ACC112 (cell line): ENCODE measurements around the gene MAP3K7CL.
"Not testable (repeated sequence)": the region's sequence is repeated elsewhere in the genome, so short reads cannot be mapped to it uniquely, and the experiment has no call there.

Experiments
- H2AFZ ChIP-seq: fragments of 200-600 bp; sonication (generic); one replicate; pipeline ENCODE4 v1.6.0; 2017; ENCODE audit warnings: antibody characterized with exemption, low read length; ENCODE audit not compliant: unreplicated experiment
- H3K27ac ChIP-seq: fragments of 200-600 bp; sonication (generic); 2 replicates; pipeline ENCODE4 v1.5.1; 2014; ENCODE audit warnings: low read depth, mild to moderate bottlenecking, antibody characterized with exemption, low read length, moderate library complexity
- H3K27me3 ChIP-seq: fragments of 200-600 bp; sonication (generic); 2 replicates; pipeline ENCODE4 v1.6.1; 2014; ENCODE audit warnings: mild to moderate bottlenecking, antibody characterized with exemption, low read length, moderate library complexity, mixed read lengths; ENCODE audit not compliant: insufficient read depth
- H3K36me3 ChIP-seq: fragments of 200-600 bp; sonication (generic); 2 replicates; pipeline ENCODE4 v1.6.1; 2016; ENCODE audit warnings: mild to moderate bottlenecking, antibody characterized with exemption, low read length, moderate library complexity, mixed read lengths; ENCODE audit not compliant: insufficient read depth
- H3K4me1 ChIP-seq: fragments of 200-600 bp; sonication (generic); one replicate; pipeline ENCODE4 v1.6.1; 2016; ENCODE audit warnings: low read length, mixed read lengths; ENCODE audit not compliant: insufficient read depth, unreplicated experiment, control insufficient read depth
- H3K4me3 ChIP-seq: fragments of 200-600 bp; sonication (generic); 2 replicates; pipeline ENCODE4 v1.5.1; 2014; ENCODE audit warnings: mild to moderate bottlenecking, low read depth, low read length
- H3K79me2 ChIP-seq: fragments of 200-600 bp; sonication (generic); one replicate; pipeline ENCODE4 v1.6.0; 2016; ENCODE audit warnings: low read length; ENCODE audit not compliant: control insufficient read depth, unreplicated experiment, insufficient read depth

Gene MAP3K7CL

DNA sequence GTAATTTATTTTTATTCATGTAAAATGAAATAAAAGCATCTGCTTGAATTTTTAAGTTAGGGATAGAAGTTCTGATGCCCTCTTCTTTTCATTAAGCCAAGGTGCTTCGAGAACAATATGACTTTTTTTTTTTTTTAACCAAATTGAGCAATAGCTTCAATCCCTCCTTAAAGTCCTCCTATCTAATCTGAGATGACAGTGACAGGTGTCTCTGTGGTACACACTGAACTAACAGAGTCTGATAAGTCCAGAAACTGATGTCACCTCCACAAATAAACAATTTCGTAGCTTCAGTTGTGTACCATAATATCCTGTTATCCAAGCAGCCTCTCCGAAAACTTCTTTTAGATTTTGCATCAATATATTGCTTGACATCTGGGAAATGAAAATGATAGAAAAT lies 23.8 kb downstream of the MAP3K7CL start:
- no peaks in the 10 kb centered on the region for H3K36me3 ChIP-seq
- no peaks in the 10 kb centered on the region for H3K27me3 ChIP-seq
- H3K4me1 ChIP-seq, result peaks cover 24% of the 10 kb centered on the region
- no peaks in the 10 kb centered on the region for H3K79me2 ChIP-seq
- H3K4me3 ChIP-seq, result no peak overlapping the region
- H3K27ac ChIP-seq, result no peak overlapping the region
- no peak overlapping the region for H2AFZ ChIP-seq

DNA sequence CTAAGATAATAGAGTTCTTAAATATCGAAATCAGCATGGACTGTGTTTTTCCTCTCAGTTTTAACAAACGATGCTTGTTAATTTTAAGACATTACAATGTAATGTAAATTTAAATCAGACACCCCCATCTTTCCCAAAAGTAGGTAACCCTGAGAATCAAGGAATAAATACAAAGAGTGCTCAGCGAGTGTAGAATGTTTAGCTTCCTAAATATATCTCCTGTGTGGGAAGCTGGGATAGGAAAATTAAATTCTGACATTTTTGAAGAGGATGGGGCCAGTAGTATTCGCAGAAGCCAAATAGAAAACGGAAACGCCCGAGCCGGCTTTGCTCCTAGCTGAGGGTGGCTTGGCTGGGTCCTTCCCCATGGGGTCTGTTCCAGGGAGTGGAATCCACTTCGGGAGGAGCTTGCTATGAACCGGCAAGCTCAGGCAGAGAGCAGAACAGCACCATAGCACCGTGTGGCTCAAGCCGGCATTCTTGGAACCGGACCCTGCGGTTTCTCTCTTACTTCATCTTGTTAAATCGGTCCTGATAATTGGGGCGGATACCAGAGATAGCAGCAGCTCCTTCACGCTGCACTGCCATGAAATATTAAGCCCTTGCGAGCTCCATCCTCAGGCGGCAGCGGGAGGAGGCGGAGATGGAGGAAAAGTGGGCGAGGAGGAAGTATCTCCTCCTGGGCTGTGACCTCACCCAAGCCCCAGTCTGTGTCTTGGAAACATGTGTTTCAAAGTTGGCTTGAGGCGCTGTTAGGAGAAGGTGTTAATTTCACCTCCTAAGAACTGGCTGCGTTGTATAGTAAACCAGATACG lies 24.9 kb downstream of the MAP3K7CL start:
- Histone ChIP-seq H3K4me1 (peaks cover 13% of the 10 kb centered on the region), H3K79me2 (no peaks in the 10 kb centered on the region), H3K27me3 (no peaks in the 10 kb centered on the region), H3K36me3 (no peaks in the 10 kb centered on the region), H2AFZ (peak overlapping the region; percentile 26), H3K27ac (peak overlapping the region; percentile 42), H3K4me3 (peak overlapping the region; percentile 71)

GRCh38 chr21:29155933-29156260 lies 25.5 kb downstream of the MAP3K7CL start:
- peak overlapping the region; percentile 71 for H3K4me3 ChIP-seq
- H3K27me3 ChIP-seq, result no peaks in the 10 kb centered on the region
- peaks cover 13% of the 10 kb centered on the region for H3K4me1 ChIP-seq
- no peaks in the 10 kb centered on the region for H3K79me2 ChIP-seq
- no peaks in the 10 kb centered on the region for H3K36me3 ChIP-seq
- H2AFZ ChIP-seq, result peak overlapping the region; percentile 26
- peak overlapping the region; percentile 42; the same call in 1 of the 2 replicates for H3K27ac ChIP-seq

DNA sequence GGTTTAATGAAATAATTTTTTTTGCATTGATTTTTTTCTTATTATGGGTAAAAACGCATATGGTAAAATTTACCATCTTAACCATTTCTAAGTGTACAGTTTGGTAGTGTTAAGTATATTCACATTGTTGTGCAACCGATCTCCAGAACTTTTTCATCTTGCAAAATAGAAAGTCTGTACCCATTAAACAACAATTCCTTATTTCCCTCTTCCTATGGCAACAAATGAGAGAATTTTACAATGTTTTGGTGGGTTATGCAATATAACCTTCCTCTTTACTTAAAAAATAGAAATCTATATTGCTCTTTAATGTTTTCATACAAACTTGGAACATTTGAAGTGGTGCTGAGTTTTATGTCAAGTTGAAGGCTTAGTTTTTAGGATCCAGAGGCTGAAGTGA lies 26.6 kb downstream of the MAP3K7CL start:
- Histone ChIP-seq H2AFZ (no peak overlapping the region), H3K79me2 (no peaks in the 10 kb centered on the region)

DNA sequence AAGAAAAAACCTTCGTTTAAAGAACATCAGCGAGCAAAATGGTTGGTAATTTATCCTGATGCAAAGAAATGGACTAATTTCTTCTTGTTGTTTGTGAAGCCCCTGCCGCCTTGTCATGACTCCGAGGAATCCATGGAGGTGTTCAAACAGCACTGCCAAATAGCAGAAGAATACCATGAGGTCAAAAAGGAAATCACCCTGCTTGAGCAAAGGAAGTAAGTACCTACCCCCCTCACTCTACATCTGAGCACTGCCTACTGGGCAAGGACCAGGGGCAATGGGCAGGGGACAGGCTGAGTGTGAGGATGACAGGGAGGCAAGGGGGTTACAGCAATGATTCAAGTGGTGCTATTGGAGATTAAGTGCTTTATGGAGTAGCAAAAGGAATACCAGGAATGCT lies 29.4 kb downstream of the MAP3K7CL start:
- Histone ChIP-seq H3K4me1 (peaks cover 34% of the 10 kb centered on the region), H3K4me3 (no peak overlapping the region), H2AFZ (no peak overlapping the region), H3K27ac (no peak overlapping the region), H3K79me2 (no peaks in the 10 kb centered on the region), H3K36me3 (no peaks in the 10 kb centered on the region), H3K27me3 (no peaks in the 10 kb centered on the region)

More for the DNA sequence above, 26.6 kb downstream of the MAP3K7CL start:
- H3K4me1 ChIP-seq, result peaks cover 15% of the 10 kb centered on the region
- no peak overlapping the region for H3K27ac ChIP-seq
- no peaks in the 10 kb centered on the region for H3K27me3 ChIP-seq
- no peak overlapping the region for H3K4me3 ChIP-seq
- H3K36me3 ChIP-seq, result no peaks in the 10 kb centered on the region

DNA sequence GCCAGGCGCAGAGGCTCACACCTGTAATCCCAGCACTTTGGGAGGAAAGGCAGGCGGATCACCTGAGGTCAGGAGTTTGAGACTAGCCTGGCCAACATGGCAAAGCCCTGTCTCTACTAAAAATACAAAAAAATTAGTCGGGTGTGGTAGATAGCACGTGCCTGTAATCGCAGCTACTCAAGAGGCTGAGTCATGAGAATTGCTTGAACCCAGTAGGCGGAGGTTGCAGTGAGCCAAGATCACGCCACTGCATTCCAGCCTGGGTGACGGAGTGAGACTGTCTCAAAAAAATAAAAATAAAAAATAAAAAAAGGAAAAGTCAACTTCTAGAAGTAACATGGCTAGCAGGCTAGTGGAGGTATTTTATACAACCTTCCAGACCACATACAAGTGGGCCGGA lies 32.4 kb downstream of the MAP3K7CL start:
- not testable (repeated sequence) for H3K36me3 ChIP-seq, H3K27me3 ChIP-seq, H3K4me3 ChIP-seq, H3K79me2 ChIP-seq
- Histone ChIP-seq H3K27ac (peak overlapping the region; percentile 94), H2AFZ (peak overlapping the region; percentile 41), H3K4me1 (peaks cover 22% of the 10 kb centered on the region)

GRCh38 chr21:29163341-29164115 lies 33.1 kb downstream of the MAP3K7CL start:
- Histone ChIP-seq H3K4me1 (peaks cover 24% of the 10 kb centered on the region), H3K36me3 (no peaks in the 10 kb centered on the region)

GRCh38 chr21:29164323-29164942 lies 34.0 kb downstream of the MAP3K7CL start:
- peak overlapping the region; percentile 94 for H3K27ac ChIP-seq

More at GRCh38 chr21:29163341-29164115, 33.1 kb downstream of the MAP3K7CL start:
- Histone ChIP-seq H3K4me3 (no peak overlapping the region), H3K27ac (peak overlapping the region; percentile 94), H2AFZ (no peak overlapping the region), H3K79me2 (no peaks in the 10 kb centered on the region), H3K27me3 (no peaks in the 10 kb centered on the region)

GRCh38 chr21:29166323-29166722 lies 35.9 kb downstream of the MAP3K7CL start:
- H3K4me3 ChIP-seq, result no peak overlapping the region
- H3K79me2 ChIP-seq, result no peaks in the 10 kb centered on the region
- H3K27me3 ChIP-seq, result no peaks in the 10 kb centered on the region
- no peak overlapping the region for H2AFZ ChIP-seq
- no peaks in the 10 kb centered on the region for H3K36me3 ChIP-seq
- H3K27ac ChIP-seq, result no peak overlapping the region
- peaks cover 37% of the 10 kb centered on the region for H3K4me1 ChIP-seq

More at GRCh38 chr21:29164323-29164942, 34.0 kb downstream of the MAP3K7CL start:
- Histone ChIP-seq H3K27me3 (no peaks in the 10 kb centered on the region), H3K4me1 (peaks cover 29% of the 10 kb centered on the region), H3K4me3 (no peak overlapping the region), H2AFZ (no peak overlapping the region), H3K36me3 (no peaks in the 10 kb centered on the region), H3K79me2 (no peaks in the 10 kb centered on the region)

GRCh38 chr21:29166853-29167252 lies 36.4 kb downstream of the MAP3K7CL start:
- H3K79me2 ChIP-seq, result no peaks in the 10 kb centered on the region
- H3K4me1 ChIP-seq, result peaks cover 39% of the 10 kb centered on the region
- no peak overlapping the region for H3K27ac ChIP-seq
- no peak overlapping the region for H3K4me3 ChIP-seq
- no peak overlapping the region for H2AFZ ChIP-seq
- no peaks in the 10 kb centered on the region for H3K27me3 ChIP-seq
- H3K36me3 ChIP-seq, result no peaks in the 10 kb centered on the region
